OCI-LY7 (cell line): ENCODE results near the gene MACROD2. TPM values are rescaled to one million over a fixed set of nuclear protein-coding genes. Genes with fewer than 3 reads are reported as not detected.

Experiments used
- BruUV-seq: library from RNA; stranded (reverse); fragments of 400-500 nt; replicated peaks from 2 replicates; lab custom pipeline; 2021; lab: Mats Ljungman, UMichigan
- CTCF ChIA-PET: fragments of 300-600 bp; sonication (Branson Sonifier 250); formaldehyde crosslinking; loops from one replicate; lab custom pipeline; 2022; ENCODE audit warnings: antibody characterized with exemption; ENCODE audit not compliant: unreplicated experiment; lab: Charles Lee
- POLR2A ChIA-PET: fragments of 300-600 bp; sonication (Branson Sonifier 250); formaldehyde crosslinking; loops from one replicate; lab custom pipeline; 2022; ENCODE audit warnings: antibody characterized with exemption; lab: Charles Lee
- DNase-seq: peaks from one replicate; pipeline ENCODE4 v3.0.0-alpha.2; 2015; ENCODE audit warnings: low spot score
- H2AFZ ChIP-seq: fragments of 200-600 bp; sonication (generic), shearing (Covaris generic); 2 replicates; pipeline ENCODE4 v1.6.1; 2014; ENCODE audit warnings: mild to moderate bottlenecking, antibody characterized with exemption, low read length, moderate library complexity
- H3K27ac ChIP-seq: fragments of 200-600 bp; sonication (generic); 2 replicates; pipeline ENCODE4 v1.5.1; 2014; ENCODE audit warnings: mixed run types, low read depth, mild to moderate bottlenecking, moderate library complexity, low read length, inconsistent platforms; ENCODE audit not compliant: poor library complexity, severe bottlenecking
- H3K36me3 ChIP-seq: fragments of 200-600 bp; sonication (generic); 2 replicates; pipeline ENCODE4 v1.6.1; 2014; ENCODE audit warnings: mild to moderate bottlenecking, antibody characterized with exemption, low read length, moderate library complexity, mixed read lengths; ENCODE audit not compliant: insufficient read depth
- H3K4me1 ChIP-seq: fragments of 200-600 bp; sonication (generic); 2 replicates; pipeline ENCODE4 v1.5.1; 2014; ENCODE audit warnings: mild to moderate bottlenecking, low read length; ENCODE audit not compliant: insufficient read depth, poor library complexity, severe bottlenecking
- H3K4me2 ChIP-seq: fragments of 200-600 bp; sonication (generic); 2 replicates; pipeline ENCODE4 v1.6.1; 2014; ENCODE audit warnings: mild to moderate bottlenecking, low read length
- H3K4me3 ChIP-seq: fragments of 200-600 bp; sonication (generic); 2 replicates; pipeline ENCODE4 v1.5.1; 2014; ENCODE audit warnings: mild to moderate bottlenecking, low read depth, low read length; ENCODE audit not compliant: poor library complexity, severe bottlenecking
- H3K79me2 ChIP-seq: fragments of 200-600 bp; sonication (generic); 2 replicates; pipeline ENCODE4 v1.6.1; 2016; ENCODE audit warnings: low read depth, mild to moderate bottlenecking, low read length, moderate library complexity, mixed read lengths; ENCODE audit not compliant: insufficient read depth
- H3K9me2 ChIP-seq: fragments of 200-600 bp; sonication (generic); 2 replicates; pipeline ENCODE4 v1.6.1; 2016; ENCODE audit warnings: mild to moderate bottlenecking, low read length, mixed read lengths; ENCODE audit not compliant: insufficient read depth
- H3K9me3 ChIP-seq: fragments of 200-600 bp; sonication (generic); 2 replicates; pipeline ENCODE4 v1.6.1; 2014; ENCODE audit warnings: mild to moderate bottlenecking, mixed run types, low read length, mixed read lengths
- H4K20me1 ChIP-seq: fragments of 200-600 bp; sonication (generic); 2 replicates; pipeline ENCODE4 v1.6.1; 2014; ENCODE audit warnings: mild to moderate bottlenecking, antibody characterized with exemption, low read length, moderate library complexity, mixed read lengths; ENCODE audit not compliant: insufficient read depth
- EZH2phosphoT487 ChIP-seq: fragments of 200-600 bp; sonication (generic); IDR thresholded peaks from 2 replicates; pipeline ENCODE4 v1.6.1; 2018; ENCODE audit warnings: low read depth, borderline replicate concordance, mild to moderate bottlenecking, mixed run types, antibody characterized with exemption, low read length, moderate library complexity, mixed read lengths
- intact Hi-C: fragments of 100-400 bp; cut with micrococcal nuclease; formaldehyde crosslinking; loops from one replicate; pipeline ENCODE4 v1.10.0; 2022; ENCODE audit not compliant: unreplicated experiment
- total RNA-seq, 2 experiments: library from RNA; depleted of rRNA in 1 of 2; stranded (reverse); fragments of >200 nt in 1 of 2; shearing (Covaris generic) in 1 of 2; gene quantifications; 2 replicates each; pipeline ENCODE4 v1.2.3, GENCODE V29; 2014 to 2022
- TF ChIP-seq, protein P1 (sequence below): fragments of 200-600 bp; sonication (generic); conservative IDR thresholded peaks from 2 replicates; pipeline ENCODE4 v1.5.1; 2014; ENCODE audit warnings: mild to moderate bottlenecking, antibody characterized with exemption, low read length, moderate library complexity, mixed read lengths

Gene MACROD2
- total RNA-seq, 2 experiments from 2014 or later = 0.09 to 4.5 TPM

DNA sequence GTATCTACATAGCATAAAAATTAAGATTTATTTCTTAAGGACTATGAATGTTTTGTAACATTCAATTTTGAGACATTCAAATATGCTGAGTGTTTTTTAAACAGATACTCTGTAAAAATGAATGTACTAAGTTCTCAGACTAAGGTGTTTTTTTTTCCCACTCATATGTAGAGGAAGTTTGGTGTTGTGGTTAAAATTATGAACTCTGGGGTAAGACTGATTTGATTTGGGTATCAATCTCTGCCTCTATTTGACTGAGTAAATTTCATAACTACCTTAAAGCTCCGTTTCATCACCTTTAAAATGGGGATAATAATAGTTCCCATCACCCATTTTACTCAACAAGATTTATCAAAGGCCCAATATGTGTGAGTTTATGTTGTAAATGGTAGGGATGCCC is 728.7 kb downstream of the MACROD2 start:
- H4K20me1 ChIP-seq = no peaks in the 10 kb centered on the region
- no peak overlapping the region for H3K4me2 ChIP-seq
- H3K9me3 ChIP-seq = no peaks in the 10 kb centered on the region
- TF ChIP-seq, protein P1, sequence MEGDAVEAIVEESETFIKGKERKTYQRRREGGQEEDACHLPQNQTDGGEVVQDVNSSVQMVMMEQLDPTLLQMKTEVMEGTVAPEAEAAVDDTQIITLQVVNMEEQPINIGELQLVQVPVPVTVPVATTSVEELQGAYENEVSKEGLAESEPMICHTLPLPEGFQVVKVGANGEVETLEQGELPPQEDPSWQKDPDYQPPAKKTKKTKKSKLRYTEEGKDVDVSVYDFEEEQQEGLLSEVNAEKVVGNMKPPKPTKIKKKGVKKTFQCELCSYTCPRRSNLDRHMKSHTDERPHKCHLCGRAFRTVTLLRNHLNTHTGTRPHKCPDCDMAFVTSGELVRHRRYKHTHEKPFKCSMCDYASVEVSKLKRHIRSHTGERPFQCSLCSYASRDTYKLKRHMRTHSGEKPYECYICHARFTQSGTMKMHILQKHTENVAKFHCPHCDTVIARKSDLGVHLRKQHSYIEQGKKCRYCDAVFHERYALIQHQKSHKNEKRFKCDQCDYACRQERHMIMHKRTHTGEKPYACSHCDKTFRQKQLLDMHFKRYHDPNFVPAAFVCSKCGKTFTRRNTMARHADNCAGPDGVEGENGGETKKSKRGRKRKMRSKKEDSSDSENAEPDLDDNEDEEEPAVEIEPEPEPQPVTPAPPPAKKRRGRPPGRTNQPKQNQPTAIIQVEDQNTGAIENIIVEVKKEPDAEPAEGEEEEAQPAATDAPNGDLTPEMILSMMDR = no peak
- TF ChIP-seq EZH2phosphoT487 = no peak
- no peak for DNase-seq
- H3K4me3 ChIP-seq = no peak overlapping the region
- ChIA-PET POLR2A (interaction anchor here (0.6 kb wide), 2 partner anchors 78 to 1836 kb away, joined by 3 to 4 read pairs; no protein-coding TSS in a partner anchor), CTCF (no interaction called here)
- intact Hi-C loops = no loop called here
- no peaks in the 10 kb centered on the region; the same call in 1 of the 2 replicates for H3K79me2 ChIP-seq
- no peak overlapping the region for H3K27ac ChIP-seq
- BruUV-seq = no TSS peak
- H3K4me1 ChIP-seq = no peaks in the 10 kb centered on the region
- no peaks in the 10 kb centered on the region for H3K9me2 ChIP-seq
- H2AFZ ChIP-seq = no peak overlapping the region
- H3K36me3 ChIP-seq = no peaks in the 10 kb centered on the region

DNA sequence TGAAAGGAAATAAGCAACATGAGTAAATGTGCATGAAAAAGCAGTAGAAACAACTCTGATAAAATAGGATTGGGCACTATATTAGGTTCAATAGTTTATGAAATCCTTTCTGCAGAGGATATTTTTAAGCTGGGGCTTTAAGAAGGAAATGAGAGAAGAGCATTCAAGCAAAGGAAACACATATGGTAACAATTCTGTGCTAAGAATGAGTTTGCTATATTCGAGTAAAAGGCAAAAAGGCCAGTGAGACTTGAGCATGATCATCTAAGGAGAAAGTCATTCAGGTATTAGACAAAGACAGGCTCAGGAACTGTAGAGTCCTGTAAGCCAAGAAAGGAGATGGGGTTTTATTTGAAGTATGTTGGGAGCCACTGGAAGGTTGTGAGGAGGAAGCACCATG is 729.2 kb downstream of the MACROD2 start:
- no peak for TF ChIP-seq EZH2phosphoT487
- TF ChIP-seq, protein P1 = no peak
- DNase-seq = no peak
- Histone ChIP-seq H3K9me3 (no peaks in the 10 kb centered on the region), H3K4me2 (no peak overlapping the region), H3K4me1 (no peaks in the 10 kb centered on the region), H3K36me3 (no peaks in the 10 kb centered on the region), H3K9me2 (no peaks in the 10 kb centered on the region), H4K20me1 (no peaks in the 10 kb centered on the region), H2AFZ (no peak overlapping the region), H3K4me3 (no peak overlapping the region), H3K79me2 (no peaks in the 10 kb centered on the region; the same call in 1 of the 2 replicates), H3K27ac (no peak overlapping the region)
- ChIA-PET POLR2A (interaction anchor here (0.6 kb wide), 2 partner anchors 79 to 1836 kb away, joined by 3 to 4 read pairs; no protein-coding TSS in a partner anchor), CTCF (no interaction called here)
- no TSS peak for BruUV-seq
- intact Hi-C loops = no loop called here

DNA sequence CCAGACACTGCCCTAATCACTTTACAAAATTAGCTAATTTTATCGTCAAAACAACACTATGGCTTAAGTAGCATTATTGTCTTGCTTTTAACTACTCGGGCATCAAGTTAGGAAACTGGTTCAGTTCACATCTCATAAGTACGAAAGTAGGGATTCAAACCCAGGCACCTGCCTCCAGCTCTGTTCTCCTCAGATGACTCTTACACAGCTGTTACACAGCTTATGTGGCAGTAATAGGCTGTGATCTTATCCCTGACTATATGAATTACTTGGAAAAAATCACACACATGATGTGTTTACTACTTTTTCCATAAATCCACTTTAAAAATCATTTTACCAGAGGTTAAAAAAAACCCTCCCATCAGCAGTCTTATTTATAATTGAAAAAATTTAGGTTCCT is 731.3 kb downstream of the MACROD2 start:
- no peaks in the 10 kb centered on the region for H4K20me1 ChIP-seq
- DNase-seq = no peak
- ChIA-PET CTCF (no interaction called here), POLR2A (interaction anchor here (0.6 kb wide), 1 partner anchor 858 kb away, joined by 3 read pairs; no protein-coding TSS in a partner anchor)
- no peak overlapping the region for H3K4me2 ChIP-seq
- H3K79me2 ChIP-seq = no peaks in the 10 kb centered on the region; the same call in 1 of the 2 replicates
- no peaks in the 10 kb centered on the region for H3K9me3 ChIP-seq
- H2AFZ ChIP-seq = no peak overlapping the region
- BruUV-seq = no TSS peak
- no peak for TF ChIP-seq EZH2phosphoT487
- TF ChIP-seq, protein P1 = no peak
- H3K27ac ChIP-seq = no peak overlapping the region
- no peaks in the 10 kb centered on the region for H3K36me3 ChIP-seq
- no peaks in the 10 kb centered on the region for H3K4me1 ChIP-seq
- H3K9me2 ChIP-seq = no peaks in the 10 kb centered on the region
- intact Hi-C loops = no loop called here
- no peak overlapping the region for H3K4me3 ChIP-seq
